Aorta (tissue), 5 donors: ENCODE data around the gene NR4A3. TPM values are rescaled to one million over a fixed set of nuclear protein-coding genes. Genes with fewer than 3 reads are reported as not detected.

Experiments used
- ATAC-seq: fragments of 200-7000 bp; cut with Tn5 transposase; one replicate; pipeline ENCODE4 v1.9.1; 2022; ENCODE audit warnings: moderate library complexity; ENCODE audit not compliant: low FRiP score
- DNase-seq, 2 donors: peaks; one replicate each; pipeline ENCODE4 v3.0.0-alpha.2; 2020
- H3K27ac ChIP-seq, 2 donors: one replicate each; pipeline ENCODE4 v1.5.1; 2013; ENCODE audit warnings: low read length in 2 of 2, mild to moderate bottlenecking in 2 of 2, moderate library complexity in 2 of 2, control low read depth in 1 of 2, inconsistent platforms in 1 of 2, low read depth in 1 of 2
- H3K27me3 ChIP-seq, 2 donors: one replicate each; pipeline ENCODE4 v1.6.1; 2013; ENCODE audit warnings: control low read depth in 1 of 2, low read length in 1 of 2, mild to moderate bottlenecking in 1 of 2, moderate library complexity in 1 of 2; ENCODE audit not compliant: insufficient read depth in 2 of 2, control insufficient read depth in 1 of 2
- H3K36me3 ChIP-seq, 2 donors: one replicate each; pipeline ENCODE4 v1.6.1; 2013; ENCODE audit warnings: control low read depth in 1 of 2, low read length in 1 of 2, mild to moderate bottlenecking in 1 of 2; ENCODE audit not compliant: insufficient read depth in 2 of 2, control insufficient read depth in 1 of 2
- H3K4me1 ChIP-seq, 2 donors: one replicate each; pipeline ENCODE4 v1.6.1; 2013; ENCODE audit warnings: low read length in 2 of 2, control low read depth in 1 of 2, mild to moderate bottlenecking in 1 of 2, moderate library complexity in 1 of 2; ENCODE audit not compliant: insufficient read depth in 2 of 2, control insufficient read depth in 1 of 2
- H3K4me3 ChIP-seq, 2 donors: one replicate each; pipeline ENCODE4 v1.5.1; 2013; ENCODE audit warnings: low read length in 2 of 2, control low read depth in 1 of 2, mild to moderate bottlenecking in 1 of 2
- H3K9me3 ChIP-seq: one replicate; pipeline ENCODE4 v1.6.1; 2013; ENCODE audit warnings: mild to moderate bottlenecking, low read length; ENCODE audit not compliant: control insufficient read depth
- WGBS, 2 donors: extraction: QIAGEN DNeasy Blood & Tissue Kit; methylation state at CpG; one replicate each; pipeline ENCODE4 v1.1.7; 2013; 5-methylcytosine and 5-hydroxymethylcytosine counted together
- intact Hi-C, 2 donors: fragments of 100-400 bp; cut with DNase I; formaldehyde crosslinking; loops; one replicate each; pipeline versions ENCODE4 v1.14.2 to v1.15.0; 2022
- polyA plus RNA-seq, 2 donors: library from polyadenylated mRNA; stranded (reverse); fragments of 200-250 nt; gene quantifications; one replicate each; pipeline ENCODE4 v1.2.3, GENCODE V29; 2013
- total RNA-seq, 2 donors: library from RNA; stranded (reverse); fragmentation: NEBNext Ultra II Directional; extraction: Animal tissue kit (Norgen Biotek cat#: 25700); gene quantifications; one replicate each; pipeline ENCODE4 v1.2.1, GENCODE V29; 2021
- donor health status: healthy with polysubstance abuse.
- donor health status: Bipolar disorder and iron deficiency.
- donor health status: DM: no; HTN: no; CAD: no.
- donor health status: DM: no; HTN: no; CAD: no.
- donor health status: DM: yes; HTN: yes; CAD: no.

The NR4A3 gene
- total and polyA plus RNA-seq, 4 donors, result 0.50 to 60.3 (median 14.1) TPM

- Histone ChIP-seq H3K27me3 (no peaks in the 10 kb centered on the region), H3K36me3 (peaks cover 2 to 3% of the 10 kb centered on the region in 2 donors), H3K4me3 (no peak overlapping the region), H3K9me3 (no peaks in the 10 kb centered on the region), H3K4me1 (no peaks in the 10 kb centered on the region), H3K27ac (no peak overlapping the region)
- intact Hi-C loops, result loop anchor here (5.0 to 10.0 kb wide), 3 partner anchors 195 to 545 kb away; no protein-coding TSS in a partner anchor
- ATAC-seq (no peak), DNase-seq (no peak)
These were observed 11.9 kb upstream of the NR4A3 start for GRCh38 chr9:99809586-99810319.

- intact Hi-C loops, result loop anchor here in 1 of 2 donors (10.0 kb wide), 1 partner anchor 546 kb away; no protein-coding TSS in a partner anchor
- WGBS, 2 donors, result 0 to 45% methylated on average over 1 of the region's 1 CpG
These were observed 10.5 kb upstream of the NR4A3 start for GRCh38 chr9:99811172-99811571.

DNA sequence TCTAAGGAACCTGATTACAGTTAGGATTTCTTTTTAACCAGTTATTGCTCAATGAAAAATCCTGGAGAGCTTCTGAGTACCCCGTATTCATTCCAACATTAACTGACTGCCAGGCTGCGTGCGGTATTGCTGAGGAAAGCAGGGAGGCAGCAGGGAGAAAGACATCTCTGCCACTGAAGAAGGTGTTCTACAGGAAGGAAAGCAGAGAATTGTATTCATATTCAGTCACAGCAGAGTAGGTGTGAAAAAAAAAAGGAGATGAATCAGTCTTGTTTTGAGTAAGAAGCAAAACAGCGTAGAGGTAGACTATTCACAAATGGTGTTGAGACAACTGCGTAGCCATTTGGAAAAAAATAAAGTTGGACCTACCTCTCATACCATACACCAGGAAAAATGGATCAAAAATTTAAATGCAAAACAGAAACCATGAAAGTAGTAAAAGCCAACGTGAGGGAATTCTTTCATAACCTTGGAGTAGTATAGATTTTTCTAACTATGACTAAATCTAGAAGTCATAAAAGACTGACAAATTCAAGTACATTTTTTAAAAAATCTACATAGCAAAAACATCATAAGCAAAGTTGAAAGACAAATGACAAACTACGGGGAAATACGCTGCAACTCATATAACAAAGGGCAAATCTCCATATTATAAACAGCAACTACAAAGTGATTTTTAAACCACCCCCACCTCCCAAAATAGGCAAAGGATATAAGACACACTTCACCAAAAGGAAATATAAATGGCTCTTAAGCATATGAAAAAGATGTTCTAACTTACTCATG is 9.9 kb upstream of the NR4A3 start:
- intact Hi-C loops, result loop anchor here in 1 of 2 donors (10.0 kb wide), 1 partner anchor 547 kb away; no protein-coding TSS in a partner anchor
- ATAC-seq (no peak), DNase-seq (no peak)
- H3K4me1 ChIP-seq, result no peaks in the 10 kb centered on the region
- no peak overlapping the region for H3K4me3 ChIP-seq
- H3K27me3 ChIP-seq, result no peaks in the 10 kb centered on the region
- no peaks in the 10 kb centered on the region for H3K9me3 ChIP-seq
- WGBS, 2 donors, result 90 to 93% methylated on average over 8 of the region's 8 CpGs
- H3K36me3 ChIP-seq, result peaks cover 2 to 3% of the 10 kb centered on the region in 2 donors
- H3K27ac ChIP-seq, result no peak overlapping the region

More at GRCh38 chr9:99811172-99811571, 10.5 kb upstream of the NR4A3 start:
- Histone ChIP-seq H3K4me1 (no peaks in the 10 kb centered on the region), H3K36me3 (peaks cover 2 to 3% of the 10 kb centered on the region in 2 donors), H3K27me3 (no peaks in the 10 kb centered on the region), H3K9me3 (no peaks in the 10 kb centered on the region), H3K4me3 (no peak overlapping the region), H3K27ac (no peak overlapping the region)
- no peak for ATAC-seq
- DNase-seq, result no peak

- Histone ChIP-seq H3K27me3 (no peaks in the 10 kb centered on the region), H3K9me3 (no peaks in the 10 kb centered on the region), H3K4me3 (no peak overlapping the region), H3K27ac (no peak overlapping the region), H3K36me3 (peaks cover 2 to 3% of the 10 kb centered on the region in 2 donors), H3K4me1 (no peaks in the 10 kb centered on the region)
- ATAC-seq (no peak), DNase-seq (no peak)
- WGBS, 2 donors, result 84 to 88% methylated on average over 8 of the region's 8 CpGs
- intact Hi-C loops, result loop anchor here in 1 of 2 donors (10.0 kb wide), 1 partner anchor 549 kb away; no protein-coding TSS in a partner anchor
These were observed 7.9 kb upstream of the NR4A3 start for GRCh38 chr9:99813739-99814138.

- 92 to 95% methylated on average over 2 of the region's 2 CpGs for WGBS, 2 donors
- no peaks in the 10 kb centered on the region for H3K4me1 ChIP-seq
- H3K27me3 ChIP-seq, result no peaks in the 10 kb centered on the region
- no peak for DNase-seq
- no peaks in the 10 kb centered on the region for H3K9me3 ChIP-seq
- H3K27ac ChIP-seq, result no peak overlapping the region
- peaks cover 2 to 3% of the 10 kb centered on the region in 2 donors for H3K36me3 ChIP-seq
- ATAC-seq, result no peak
- intact Hi-C loops, result loop anchor here in 1 of 2 donors (10.0 kb wide), 1 partner anchor 550 kb away; no protein-coding TSS in a partner anchor
- H3K4me3 ChIP-seq, result no peak overlapping the region
These were observed 7.3 kb upstream of the NR4A3 start for GRCh38 chr9:99814359-99814758.

GRCh38 chr9:99816392-99816791 is 5.3 kb upstream of the NR4A3 start:
- intact Hi-C loops, result loop anchor here in 1 of 2 donors (10.0 kb wide), 1 partner anchor 552 kb away; no protein-coding TSS in a partner anchor
- Histone ChIP-seq H3K9me3 (no peaks in the 10 kb centered on the region), H3K4me3 (no peak overlapping the region), H3K27ac (no peak overlapping the region), H3K27me3 (no peaks in the 10 kb centered on the region), H3K4me1 (no peaks in the 10 kb centered on the region), H3K36me3 (peaks cover 0 to 2% of the 10 kb centered on the region in 2 donors)
- ATAC-seq (no peak), DNase-seq (no peak)
- 85 to 87% methylated on average over 3 of the region's 3 CpGs for WGBS, 2 donors

DNA sequence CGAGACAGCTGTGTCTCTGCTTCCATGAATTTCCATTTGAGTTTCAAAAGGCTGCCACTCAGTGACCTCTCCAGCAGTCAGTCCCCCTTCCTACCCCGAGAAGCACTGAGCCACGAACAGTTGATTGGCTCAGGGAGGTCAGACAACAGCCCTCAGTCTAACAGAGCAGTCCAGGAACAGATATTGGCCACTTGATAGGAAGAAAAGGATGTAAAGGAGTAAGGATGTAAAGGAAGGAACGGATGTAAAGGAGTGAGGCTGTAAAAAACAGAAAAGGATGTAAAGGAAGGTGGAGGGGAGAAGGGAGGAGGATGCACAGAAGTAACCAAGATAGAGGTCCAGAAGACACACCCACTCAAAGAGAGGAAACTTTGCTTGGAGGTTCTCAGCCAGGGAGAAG is 3.2 kb upstream of the NR4A3 start:
- intact Hi-C loops, result loop anchor here in 1 of 2 donors (10.0 kb wide), 1 partner anchor 554 kb away; no protein-coding TSS in a partner anchor
- no peaks in the 10 kb centered on the region for H3K36me3 ChIP-seq
- H3K27ac ChIP-seq, result peak overlapping the region; percentile 2 to 57
- 41 to 42% methylated on average over 4 of the region's 4 CpGs for WGBS, 2 donors
- H3K4me3 ChIP-seq, result peak overlapping the region in 1 of 2 donors; percentile 63
- H3K27me3 ChIP-seq, result no peaks in the 10 kb centered on the region
- no peak for DNase-seq
- H3K4me1 ChIP-seq, result no peaks in the 10 kb centered on the region
- no peaks in the 10 kb centered on the region for H3K9me3 ChIP-seq
- no peak for ATAC-seq

DNA sequence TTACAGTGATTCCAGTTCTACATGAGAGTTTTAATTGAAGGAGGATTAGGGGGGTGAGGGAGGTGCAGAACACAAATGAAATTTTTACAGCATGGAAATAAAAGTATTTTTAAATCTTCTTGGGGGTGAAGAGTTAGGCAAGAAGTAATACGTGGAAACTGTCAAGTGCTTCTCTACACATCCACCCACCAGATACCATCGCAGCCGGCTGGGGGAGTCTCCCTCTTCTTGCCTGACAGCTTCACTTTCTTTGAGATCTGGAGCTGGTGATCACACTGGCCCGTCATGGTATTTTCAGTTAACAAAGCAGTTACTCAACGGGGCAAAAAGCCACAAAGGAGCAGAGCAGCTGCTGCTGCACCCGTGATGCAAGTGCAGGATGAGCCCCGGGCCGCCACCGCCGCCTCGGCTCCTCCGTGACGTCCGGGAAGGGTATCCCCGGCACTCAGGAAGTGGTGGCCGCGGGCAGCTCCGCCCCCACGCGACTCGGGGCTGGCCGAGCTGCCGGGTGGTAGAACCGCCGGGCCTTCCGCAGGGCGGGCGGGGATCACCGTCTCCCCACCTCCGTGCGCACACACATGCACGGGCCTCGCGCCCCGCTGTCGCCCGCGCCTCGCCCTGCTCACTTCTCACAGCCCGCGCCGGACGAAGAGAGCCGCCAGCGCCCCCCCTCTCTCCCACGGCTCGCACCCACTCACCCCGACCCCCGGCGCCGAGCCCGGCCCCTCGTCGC is 2.4 kb upstream of the NR4A3 start:
- ATAC-seq, result peak; percentile 75
- no peaks in the 10 kb centered on the region for H3K4me1 ChIP-seq
- WGBS, 2 donors, result 0% methylated on average over 27 to 54 of the region's 54 CpGs
- intact Hi-C loops, result loop anchor here in 1 of 2 donors (10.0 kb wide), 1 partner anchor 554 kb away; no protein-coding TSS in a partner anchor
- peak overlapping the region; percentile 57 to 78 for H3K27ac ChIP-seq
- DNase-seq, result peak; percentile 96 to 97
- H3K4me3 ChIP-seq, result peak overlapping the region; percentile 52 to 63
- no peaks in the 10 kb centered on the region for H3K36me3 ChIP-seq
- H3K27me3 ChIP-seq, result no peaks in the 10 kb centered on the region
- no peaks in the 10 kb centered on the region for H3K9me3 ChIP-seq
